GM21390 (cell line): Measurements from ENCODE around the gene CCR3.

ENCODE experiments used
- ATAC-seq: cut with Tn5 transposase; IDR thresholded peaks from one replicate; pipeline ENCODE4 v1.9.1; 2021; ENCODE audit not compliant: unreplicated experiment

The CCR3 gene

GRCh38 chr3:46270474-46270873 lies 28.2 kb downstream of the CCR3 start:
- ATAC-seq, result no peak

GRCh38 chr3:46271209-46271745 lies 29.0 kb downstream of the CCR3 start:
- ATAC-seq, result no peak

- no peak for ATAC-seq
These were observed 29.8 kb downstream of the CCR3 start for GRCh38 chr3:46272028-46272451.

- ATAC-seq, result no peak
These were observed 34.3 kb downstream of the CCR3 start for GRCh38 chr3:46276497-46277099.

- no peak for ATAC-seq
These were observed 35.2 kb downstream of the CCR3 start for GRCh38 chr3:46277476-46277875.

GRCh38 chr3:46278816-46279672 lies 36.8 kb downstream of the CCR3 start:
- ATAC-seq, result no peak

- no peak for ATAC-seq
These were observed 38.0 kb downstream of the CCR3 start for GRCh38 chr3:46280105-46280797.

- no peak for ATAC-seq
These were observed 39.3 kb downstream of the CCR3 start for GRCh38 chr3:46281551-46281950.

- no peak for ATAC-seq
These were observed 39.8 kb downstream of the CCR3 start for GRCh38 chr3:46282041-46282440.

GRCh38 chr3:46282696-46283095 lies 40.4 kb downstream of the CCR3 start:
- no peak for ATAC-seq

- no peak for ATAC-seq
These were observed 41.7 kb downstream of the CCR3 start for GRCh38 chr3:46283881-46284450.

GRCh38 chr3:46284981-46285683 lies 42.9 kb downstream of the CCR3 start:
- ATAC-seq, result no peak

GRCh38 chr3:46285931-46286619 lies 43.8 kb downstream of the CCR3 start:
- ATAC-seq, result no peak

GRCh38 chr3:46286947-46287565 lies 44.8 kb downstream of the CCR3 start:
- no peak for ATAC-seq

- no peak for ATAC-seq
These were observed 47.3 kb downstream of the CCR3 start for GRCh38 chr3:46289551-46289950.

- ATAC-seq, result no peak
These were observed 47.7 kb downstream of the CCR3 start for GRCh38 chr3:46289966-46290365.

- ATAC-seq, result no peak
These were observed 48.8 kb downstream of the CCR3 start for GRCh38 chr3:46291046-46291445.

- no peak for ATAC-seq
These were observed 50.9 kb downstream of the CCR3 start for GRCh38 chr3:46293035-46293724.
